HG02798 (cell line): Measurements from ENCODE around the gene HOXC5.
A peak's percentile ranks its signal among the peaks of the same experiment; 100 is the strongest.

Experiments used
- ATAC-seq: cut with Tn5 transposase; IDR thresholded peaks from one replicate; pipeline ENCODE4 v1.9.1; 2021; ENCODE audit warnings: mild to moderate bottlenecking; ENCODE audit not compliant: unreplicated experiment, poor library complexity

HOXC5 gene

GRCh38 chr12:54006559-54007220, 26.2 kb upstream of the HOXC5 start:
- ATAC-seq, result no peak

GRCh38 chr12:54007538-54008259, 25.2 kb upstream of the HOXC5 start:
- ATAC-seq, result no peak

GRCh38 chr12:54008260-54008552, 24.6 kb upstream of the HOXC5 start:
- no peak for ATAC-seq

GRCh38 chr12:54009171-54010052, 23.4 kb upstream of the HOXC5 start:
- ATAC-seq, result no peak

GRCh38 chr12:54010053-54010971, 22.5 kb upstream of the HOXC5 start:
- no peak for ATAC-seq

GRCh38 chr12:54010972-54011664, 21.7 kb upstream of the HOXC5 start:
- no peak for ATAC-seq

- no peak for ATAC-seq
Observed at GRCh38 chr12:54011665-54012532, 21.0 kb upstream of the HOXC5 start.

GRCh38 chr12:54012631-54013409, 20.0 kb upstream of the HOXC5 start:
- no peak for ATAC-seq

GRCh38 chr12:54014377-54015017, 18.4 kb upstream of the HOXC5 start:
- ATAC-seq, result no peak

- ATAC-seq, result no peak
Observed at GRCh38 chr12:54015018-54015931, 17.6 kb upstream of the HOXC5 start.

GRCh38 chr12:54016051-54016450, 16.8 kb upstream of the HOXC5 start:
- no peak for ATAC-seq

- ATAC-seq, result no peak
Observed at GRCh38 chr12:54016478-54016964, 16.3 kb upstream of the HOXC5 start.

GRCh38 chr12:54017027-54017788, 15.6 kb upstream of the HOXC5 start:
- ATAC-seq, result peak; percentile 23

- peak; percentile 84 for ATAC-seq
Observed at GRCh38 chr12:54017878-54018467, 14.9 kb upstream of the HOXC5 start.

- no peak for ATAC-seq
Observed at GRCh38 chr12:54018468-54018984, 14.3 kb upstream of the HOXC5 start.
